H9 (cell line): ENCODE results near the gene CHEK1. TPM values are rescaled to one million over a fixed set of nuclear protein-coding genes. Genes with fewer than 3 reads are reported as not detected.

Experiments used
- DNase-seq: peaks from one replicate; pipeline ENCODE4 v3.0.0-alpha.2; 2017
- H2AFZ ChIP-seq: one replicate; pipeline ENCODE4 v1.6.1; 2013; ENCODE audit warnings: mild to moderate bottlenecking, low read length, control low read depth, moderate library complexity
- H2AK5ac ChIP-seq: 2 replicates; pipeline ENCODE4 v1.6.1; 2013; ENCODE audit warnings: low read length, control low read depth, mixed read lengths; ENCODE audit not compliant: insufficient read length
- H2BK120ac ChIP-seq: one replicate; pipeline ENCODE4 v1.6.1; 2013; ENCODE audit warnings: low read depth, mild to moderate bottlenecking, low read length, control low read depth, inconsistent platforms; ENCODE audit not compliant: poor library complexity, severe bottlenecking
- H2BK12ac ChIP-seq: 2 replicates; pipeline ENCODE4 v1.6.1; 2013; ENCODE audit warnings: low read length, control low read depth, mixed read lengths, low read depth; ENCODE audit not compliant: insufficient read length
- H2BK15ac ChIP-seq: 2 replicates; pipeline ENCODE4 v1.6.1; 2013; ENCODE audit warnings: low read depth, low read length, control low read depth
- H2BK20ac ChIP-seq: one replicate; pipeline ENCODE4 v1.6.1; 2013; ENCODE audit warnings: low read depth, mild to moderate bottlenecking, low read length, control low read depth, inconsistent platforms; ENCODE audit not compliant: poor library complexity, severe bottlenecking
- H2BK5ac ChIP-seq: 2 replicates; pipeline ENCODE4 v1.6.1; 2013; ENCODE audit warnings: low read length, control low read depth, mixed read lengths; ENCODE audit not compliant: insufficient read length
- H3K14ac ChIP-seq: 2 replicates; pipeline ENCODE4 v1.6.1; 2013; ENCODE audit warnings: low read length, control low read depth; ENCODE audit not compliant: insufficient read depth
- H3K18ac ChIP-seq: 2 replicates; pipeline ENCODE4 v1.6.1; 2013; ENCODE audit warnings: low read depth, mild to moderate bottlenecking, mixed read lengths, low read length, control low read depth; ENCODE audit not compliant: insufficient read length
- H3K23ac ChIP-seq: 2 replicates; pipeline ENCODE4 v1.6.1; 2013; ENCODE audit warnings: low read length, control low read depth, mixed read lengths, low read depth; ENCODE audit not compliant: insufficient read length
- H3K23me2 ChIP-seq: 2 replicates; pipeline ENCODE4 v1.6.1; 2013; ENCODE audit warnings: low read depth, mild to moderate bottlenecking, mixed read lengths, low read length, control low read depth; ENCODE audit not compliant: insufficient read length, poor library complexity, severe bottlenecking
- H3K27ac ChIP-seq: 2 replicates; pipeline ENCODE4 v1.5.1; 2013; ENCODE audit warnings: low read length, control low read depth, mixed read lengths, low read depth; ENCODE audit not compliant: insufficient read length
- H3K27me3 ChIP-seq: 2 replicates; pipeline ENCODE4 v1.6.1; 2013; ENCODE audit warnings: low read length, control low read depth, inconsistent platforms; ENCODE audit not compliant: insufficient read depth
- H3K4ac ChIP-seq: 2 replicates; pipeline ENCODE4 v1.6.1; 2013; ENCODE audit warnings: low read depth, mild to moderate bottlenecking, control low read depth, inconsistent platforms, low read length, moderate library complexity
- H3K4me1 ChIP-seq: 2 replicates; pipeline ENCODE4 v1.6.1; 2013; ENCODE audit warnings: low read length, control low read depth, inconsistent platforms; ENCODE audit not compliant: insufficient read depth
- H3K4me2 ChIP-seq: 2 replicates; pipeline ENCODE4 v1.6.1; 2013; ENCODE audit warnings: low read length, control low read depth, mixed read lengths; ENCODE audit not compliant: insufficient read length, insufficient read depth
- H3K56ac ChIP-seq: 2 replicates; pipeline ENCODE4 v1.6.1; 2013; ENCODE audit warnings: low read depth, mild to moderate bottlenecking, mixed read lengths, low read length, control low read depth; ENCODE audit not compliant: insufficient read length
- H3K79me1 ChIP-seq: 2 replicates; pipeline ENCODE4 v1.6.1; 2013; ENCODE audit warnings: low read depth, mild to moderate bottlenecking, moderate library complexity, low read length, control low read depth, inconsistent platforms; ENCODE audit not compliant: insufficient read depth, poor library complexity, severe bottlenecking
- H3K79me2 ChIP-seq: 2 replicates; pipeline ENCODE4 v1.6.1; 2013; ENCODE audit warnings: low read length, control low read depth, inconsistent platforms; ENCODE audit not compliant: insufficient read depth
- H3K9ac ChIP-seq: 2 replicates; pipeline ENCODE4 v1.6.1; 2013; ENCODE audit warnings: low read length, control low read depth, mixed read lengths; ENCODE audit not compliant: insufficient read length; ENCODE audit errors: extremely low read depth
- H3K9me3 ChIP-seq: one replicate; pipeline ENCODE4 v1.6.1; 2013; ENCODE audit warnings: low read depth, low read length, inconsistent platforms; ENCODE audit not compliant: control insufficient read depth
- H3T11ph ChIP-seq: one replicate; pipeline ENCODE4 v1.6.1; 2013; ENCODE audit warnings: mild to moderate bottlenecking, low read length, control low read depth, inconsistent platforms
- H4K20me1 ChIP-seq: one replicate; pipeline ENCODE4 v1.6.1; 2013; ENCODE audit not compliant: control insufficient read depth, insufficient read length, insufficient read depth
- H4K5ac ChIP-seq: 2 replicates; pipeline ENCODE4 v1.6.1; 2013; ENCODE audit warnings: low read depth, mild to moderate bottlenecking, mixed read lengths, low read length, control low read depth; ENCODE audit not compliant: insufficient read length
- H4K8ac ChIP-seq: replicated peaks from 2 replicates; pipeline ENCODE4 v1.6.1; 2013; ENCODE audit warnings: low read length, control low read depth, mixed read lengths, low read depth; ENCODE audit not compliant: insufficient read length
- H4K91ac ChIP-seq: 2 replicates; pipeline ENCODE4 v1.6.1; 2013; ENCODE audit warnings: low read depth, mild to moderate bottlenecking, moderate library complexity, mixed read lengths, low read length, control low read depth; ENCODE audit not compliant: insufficient read length
- H3K27ac Mint-ChIP-seq, 3 experiments: 2 replicates in 2 of 3; 3 replicates in 1 of 3; pipeline ENCODE4 v1.8.0; 2020 to 2021; ENCODE audit warnings: mixed read lengths in 3 of 3, mild to moderate bottlenecking in 1 of 3, moderate library complexity in 1 of 3
- H3K27me3 Mint-ChIP-seq: 2 replicates; pipeline ENCODE4 v1.8.0; 2021; ENCODE audit warnings: low read depth, mild to moderate bottlenecking, moderate library complexity, mixed read lengths
- H3K36me3 Mint-ChIP-seq, 3 experiments: 2 replicates in 2 of 3; 3 replicates in 1 of 3; pipeline ENCODE4 v1.8.0; 2020 to 2021; ENCODE audit warnings: low read depth in 3 of 3, mixed read lengths in 3 of 3; ENCODE audit not compliant: insufficient read depth in 1 of 3
- H3K4me1 Mint-ChIP-seq, 2 experiments: 2 replicates each; pipeline ENCODE4 v1.8.0; 2020; ENCODE audit warnings: mixed read lengths in 2 of 2
- H3K4me3 Mint-ChIP-seq, 2 experiments: 2 replicates in 1 of 2; 3 replicates in 1 of 2; pipeline ENCODE4 v1.8.0; 2020 to 2021; ENCODE audit warnings: mild to moderate bottlenecking in 2 of 2, mixed read lengths in 2 of 2, moderate library complexity in 1 of 2
- H3K9me3 Mint-ChIP-seq, 2 experiments: 2 replicates in 1 of 2; 3 replicates in 1 of 2; pipeline ENCODE4 v1.8.0; 2020; ENCODE audit warnings: mild to moderate bottlenecking in 2 of 2, mixed read lengths in 2 of 2, moderate library complexity in 1 of 2
- WGBS: extraction: QIAGEN DNeasy Blood & Tissue Kit; methylation state at CpG from one replicate; pipeline ENCODE4 v1.1.7; 2013; ENCODE audit warnings: missing lambda C conversion rate, low lambda C conversion rate, mixed read lengths; ENCODE audit not compliant: insufficient read length; ENCODE audit errors: extremely low coverage; 5-methylcytosine and 5-hydroxymethylcytosine counted together
- total RNA-seq: library from RNA; stranded (reverse); gene quantifications from 2 replicates; pipeline ENCODE4 v1.2.1, GENCODE V29; 2021
- TF ChIP-seq, protein P1 (sequence below): fragments of 200-600 bp; sonication (generic); conservative IDR thresholded peaks from 3 replicates; pipeline ENCODE4 v1.8.0; 2021; ENCODE audit warnings: antibody characterized with exemption, mild to moderate bottlenecking

CHEK1 gene
- total RNA-seq, 1 experiment from 2014 or later, result 126 TPM

GRCh38 chr11:125662689-125663088 lies 37.7 kb downstream of the CHEK1 start:
- no peak overlapping the region for H2BK120ac ChIP-seq
- no peak overlapping the region for H2AFZ ChIP-seq
- no peaks in the 10 kb centered on the region for H3K79me2 ChIP-seq
- Mint-ChIP-seq H3K36me3 (peaks cover 47 to 74% (median 73%) of the 10 kb centered on the region in 3 experiments), H3K9me3 (peaks cover 4 to 8% of the 10 kb centered on the region in 2 experiments; a peak in 4 of 5 replicates), H3K4me1 (no peaks in the 10 kb centered on the region), H3K4me3 (no peak overlapping the region), H3K27ac (no peak overlapping the region), H3K27me3 (no peaks in the 10 kb centered on the region)
- no peak overlapping the region for H3K18ac ChIP-seq
- WGBS, result no CpG with 5 or more reads among the region's 2 CpGs
- H3K4me1 ChIP-seq, result no peaks in the 10 kb centered on the region
- no peak overlapping the region for H3K27ac ChIP-seq
- no peak overlapping the region for H4K8ac ChIP-seq
- no peak for DNase-seq
- H2AK5ac ChIP-seq, result no peak overlapping the region
- H3K4ac ChIP-seq, result no peak overlapping the region
- H3K9ac ChIP-seq, result no peak overlapping the region
- H2BK12ac ChIP-seq, result no peak overlapping the region
- H4K91ac ChIP-seq, result no peak overlapping the region
- no peak overlapping the region for H3K56ac ChIP-seq
- no peak overlapping the region for H3K4me2 ChIP-seq
- peaks cover 2% of the 10 kb centered on the region for H3K79me1 ChIP-seq
- no peak overlapping the region for H2BK20ac ChIP-seq
- TF ChIP-seq, protein P1, sequence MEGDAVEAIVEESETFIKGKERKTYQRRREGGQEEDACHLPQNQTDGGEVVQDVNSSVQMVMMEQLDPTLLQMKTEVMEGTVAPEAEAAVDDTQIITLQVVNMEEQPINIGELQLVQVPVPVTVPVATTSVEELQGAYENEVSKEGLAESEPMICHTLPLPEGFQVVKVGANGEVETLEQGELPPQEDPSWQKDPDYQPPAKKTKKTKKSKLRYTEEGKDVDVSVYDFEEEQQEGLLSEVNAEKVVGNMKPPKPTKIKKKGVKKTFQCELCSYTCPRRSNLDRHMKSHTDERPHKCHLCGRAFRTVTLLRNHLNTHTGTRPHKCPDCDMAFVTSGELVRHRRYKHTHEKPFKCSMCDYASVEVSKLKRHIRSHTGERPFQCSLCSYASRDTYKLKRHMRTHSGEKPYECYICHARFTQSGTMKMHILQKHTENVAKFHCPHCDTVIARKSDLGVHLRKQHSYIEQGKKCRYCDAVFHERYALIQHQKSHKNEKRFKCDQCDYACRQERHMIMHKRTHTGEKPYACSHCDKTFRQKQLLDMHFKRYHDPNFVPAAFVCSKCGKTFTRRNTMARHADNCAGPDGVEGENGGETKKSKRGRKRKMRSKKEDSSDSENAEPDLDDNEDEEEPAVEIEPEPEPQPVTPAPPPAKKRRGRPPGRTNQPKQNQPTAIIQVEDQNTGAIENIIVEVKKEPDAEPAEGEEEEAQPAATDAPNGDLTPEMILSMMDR, result no peak
- H3K23ac ChIP-seq, result no peak overlapping the region
- H2BK5ac ChIP-seq, result no peak overlapping the region
- H3K27me3 ChIP-seq, result no peaks in the 10 kb centered on the region
- H4K5ac ChIP-seq, result no peak overlapping the region
- no peak overlapping the region for H3K14ac ChIP-seq
- H2BK15ac ChIP-seq, result no peak overlapping the region
- H3T11ph ChIP-seq, result no peak overlapping the region
- no peaks in the 10 kb centered on the region for H4K20me1 ChIP-seq
- H3K9me3 ChIP-seq, result no peaks in the 10 kb centered on the region
- no peaks in the 10 kb centered on the region for H3K23me2 ChIP-seq
